Measurements from ENCODE around the gene CCDC122.

Gene CCDC122

GRCh38 chr13:43878892-43879754 lies at the start of gene CCDC122:
Gene CCDC122 (minus strand): TSS chr13:43879740. CDS start chr13:43869376, 10,364 bp downstream.
- no peak for DNase-seq

- DNase-seq, result no peak
Measured at GRCh38 chr13:43924549-43925245, 45.2 kb upstream of the CCDC122 start.

GRCh38 chr13:43920965-43921674 lies 41.6 kb upstream of the CCDC122 start:
- no peak for DNase-seq

GRCh38 chr13:43918636-43919035 lies 39.1 kb upstream of the CCDC122 start:
- DNase-seq, result no peak

- DNase-seq, result no peak
Measured at GRCh38 chr13:43916828-43917227, 37.3 kb upstream of the CCDC122 start.

- no peak for DNase-seq
Measured at GRCh38 chr13:43915451-43915850, 35.9 kb upstream of the CCDC122 start.

- no peak for DNase-seq
Measured at GRCh38 chr13:43911871-43912270, 32.3 kb upstream of the CCDC122 start.

- no peak for DNase-seq
Measured at GRCh38 chr13:43911278-43911677, 31.7 kb upstream of the CCDC122 start.

- DNase-seq, result no peak
Measured at GRCh38 chr13:43910856-43911255, 31.3 kb upstream of the CCDC122 start.

- DNase-seq, result no peak
Measured at GRCh38 chr13:43908156-43909126, 28.9 kb upstream of the CCDC122 start.

GRCh38 chr13:43905435-43906031 lies 26.0 kb upstream of the CCDC122 start:
- DNase-seq, result no peak

GRCh38 chr13:43895940-43896339 lies 16.4 kb upstream of the CCDC122 start:
- no peak for DNase-seq

- no peak for DNase-seq
Measured at GRCh38 chr13:43894438-43894837, 14.9 kb upstream of the CCDC122 start.

GRCh38 chr13:43884222-43884621 lies 4.7 kb upstream of the CCDC122 start:
- DNase-seq, result no peak

- DNase-seq, result no peak
Measured at GRCh38 chr13:43883631-43884030, 4.1 kb upstream of the CCDC122 start.

GRCh38 chr13:43881580-43881979 lies 2.0 kb upstream of the CCDC122 start:
- no peak for DNase-seq

GRCh38 chr13:43880926-43881325 lies 1.4 kb upstream of the CCDC122 start:
- no peak for DNase-seq

- no peak for DNase-seq
Measured at GRCh38 chr13:43880214-43880855, 795 bp upstream of the CCDC122 start.

- DNase-seq, result no peak
Measured at GRCh38 chr13:43879755-43880181, 228 bp upstream of the CCDC122 start, which contains the start of gene LACC1. Gene LACC1 (plus strand): TSS chr13:43879904. CDS start chr13:43880986, 1,082 bp downstream.

- DNase-seq, result no peak
Measured at GRCh38 chr13:43877766-43878165, 1.8 kb downstream of the CCDC122 start.

GRCh38 chr13:43877326-43877725 lies 2.2 kb downstream of the CCDC122 start:
- DNase-seq, result no peak

Data from SIG-M5 (cell line).